GM06990 (cell line): ENCODE measurements around the gene GGA1.

Experiments used
- DNase-seq: peaks from one replicate; pipeline ENCODE4 v3.0.0-alpha.2; 2011; ENCODE audit not compliant: insufficient read length; ENCODE audit errors: extremely low read depth
- H3K27me3 ChIP-seq: replicated peaks from 2 replicates; pipeline ENCODE4 v1.6.0; 2011; ENCODE audit warnings: low read length; ENCODE audit not compliant: control insufficient read depth, insufficient read depth
- H3K36me3 ChIP-seq: 2 replicates; pipeline ENCODE4 v1.5.1; 2011; ENCODE audit warnings: low read length; ENCODE audit not compliant: control insufficient read depth, insufficient read depth
- H3K4me3 ChIP-seq: replicated peaks from 2 replicates; pipeline ENCODE4 v1.5.1; 2011; ENCODE audit warnings: low read depth, mild to moderate bottlenecking, control low read depth, low read length
- CTCF ChIP-seq: IDR thresholded peaks from 2 replicates; pipeline ENCODE4 v1.5.1; 2011; ENCODE audit warnings: low read length, control low read depth, mild to moderate bottlenecking, inconsistent platforms; ENCODE audit not compliant: insufficient read depth, poor library complexity, severe bottlenecking

The GGA1 gene

GRCh38 chr22:37610480-37611129 is 2.0 kb downstream of the GGA1 start:
- Histone ChIP-seq H3K36me3 (peaks cover 13% of the 10 kb centered on the region), H3K4me3 (peak overlapping the region; percentile 98), H3K27me3 (no peaks in the 10 kb centered on the region)
- no peak for DNase-seq
- no peak for TF ChIP-seq CTCF

GRCh38 chr22:37611207-37611606 is 2.6 kb downstream of the GGA1 start:
- Histone ChIP-seq H3K4me3 (no peak overlapping the region), H3K36me3 (peaks cover 14% of the 10 kb centered on the region)
- no peak for DNase-seq

DNA sequence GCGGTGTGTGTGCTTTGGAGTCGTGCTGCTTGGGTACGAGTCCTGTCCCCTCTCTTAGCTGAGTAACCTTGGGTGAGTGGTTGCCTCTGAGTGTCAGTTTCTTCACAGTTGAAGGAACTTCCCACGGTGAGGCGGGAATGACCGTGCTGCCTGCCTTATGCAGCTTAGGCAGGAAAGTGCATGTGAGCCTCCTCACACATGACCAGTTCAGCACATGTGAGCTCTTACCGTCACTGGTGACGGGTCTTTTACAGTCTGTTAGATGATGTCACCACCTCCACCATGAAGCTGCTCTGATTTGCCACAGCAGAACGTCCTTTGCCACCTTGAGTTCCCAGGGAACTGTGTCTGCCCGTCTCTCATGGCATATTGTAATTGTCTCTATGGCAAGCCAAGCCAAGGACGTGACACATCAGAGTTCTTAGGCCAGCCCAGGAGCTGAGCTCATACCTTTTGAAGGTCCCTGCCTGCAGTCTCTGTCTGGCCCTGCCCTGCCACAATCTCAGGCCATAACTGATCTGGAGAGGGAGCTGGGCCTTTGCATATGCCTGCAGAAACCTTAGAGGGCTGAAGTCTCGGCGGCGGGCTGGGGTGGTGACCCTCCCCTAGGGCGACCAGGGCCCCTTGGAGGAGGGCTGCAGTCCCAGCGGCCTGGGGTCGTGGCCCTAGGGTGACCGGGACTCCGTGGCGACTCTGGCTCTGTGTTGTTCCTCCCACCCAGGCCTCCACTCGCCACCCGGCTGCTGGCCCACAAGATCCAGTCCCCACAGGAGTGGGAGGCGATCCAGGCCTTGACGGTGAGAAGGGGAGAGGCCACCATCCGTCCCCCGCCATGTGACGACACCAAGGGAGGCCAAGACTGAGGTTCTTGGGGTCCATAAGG is 7.8 kb downstream of the GGA1 start:
- Histone ChIP-seq H3K27me3 (no peaks in the 10 kb centered on the region), H3K36me3 (peaks cover 44% of the 10 kb centered on the region), H3K4me3 (no peak overlapping the region)
- DNase-seq = no peak
- no peak for TF ChIP-seq CTCF

More at GRCh38 chr22:37611207-37611606, 2.6 kb downstream of the GGA1 start:
- TF ChIP-seq CTCF = no peak
- H3K27me3 ChIP-seq = no peaks in the 10 kb centered on the region

DNA sequence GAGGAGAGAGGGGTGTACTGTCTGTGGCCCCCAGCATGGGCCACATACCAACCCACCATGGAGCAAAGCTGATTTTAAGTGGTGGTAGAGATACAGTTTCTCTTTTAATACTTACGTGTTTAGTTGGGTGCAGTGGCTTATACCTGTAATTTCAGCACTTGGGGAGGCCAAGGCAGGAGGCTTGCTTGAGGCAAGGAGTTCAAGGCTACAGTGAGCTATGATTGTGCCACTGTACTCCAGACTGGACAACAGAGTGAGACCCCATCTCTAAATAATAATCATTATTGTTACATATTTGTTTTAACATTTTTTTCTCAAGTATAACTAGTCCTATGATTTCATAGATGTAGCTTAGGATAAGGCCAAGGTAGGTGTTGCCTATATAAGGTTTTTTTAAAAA is 8.8 kb downstream of the GGA1 start:
- no peaks in the 10 kb centered on the region for H3K27me3 ChIP-seq
- DNase-seq = no peak
- no peak overlapping the region for H3K4me3 ChIP-seq
- TF ChIP-seq CTCF = no peak
- H3K36me3 ChIP-seq = peaks cover 46% of the 10 kb centered on the region

GRCh38 chr22:37618072-37618656 is 9.5 kb downstream of the GGA1 start:
- Histone ChIP-seq H3K4me3 (no peak overlapping the region), H3K27me3 (no peaks in the 10 kb centered on the region), H3K36me3 (peaks cover 46% of the 10 kb centered on the region)
- TF ChIP-seq CTCF = no peak
- DNase-seq = no peak
